Liver (tissue), 9 donors: ENCODE results near the gene GPR107. TPM values are rescaled to one million over a fixed set of nuclear protein-coding genes. Genes with fewer than 3 reads are reported as not detected.

Experiments
- DNase-seq: peaks from one replicate; pipeline ENCODE4 v3.0.0-alpha.2; 2017; ENCODE audit warnings: low spot score
- H3K27ac ChIP-seq, 2 donors: one replicate each; pipeline ENCODE4 v1.7.0; 2013; ENCODE audit warnings: inconsistent platforms in 2 of 2, low read length in 2 of 2, control low read depth in 1 of 2, low read depth in 1 of 2, mild to moderate bottlenecking in 1 of 2
- H3K27me3 ChIP-seq, 4 donors: one replicate each; pipeline versions ENCODE4 v1.6.1 to v1.7.0; 2013; ENCODE audit warnings: low read length in 3 of 4, inconsistent platforms in 1 of 4, mild to moderate bottlenecking in 1 of 4, moderate library complexity in 1 of 4; ENCODE audit not compliant: control insufficient read depth in 4 of 4, insufficient read depth in 4 of 4
- H3K36me3 ChIP-seq, 4 donors: one replicate each; pipeline versions ENCODE4 v1.6.1 to v1.7.0; 2013; ENCODE audit warnings: low read length in 3 of 4, mild to moderate bottlenecking in 3 of 4, low read depth in 1 of 4, moderate library complexity in 1 of 4; ENCODE audit not compliant: control insufficient read depth in 4 of 4, insufficient read depth in 3 of 4
- H3K4me1 ChIP-seq, 4 donors: one replicate each; pipeline versions ENCODE4 v1.6.1 to v1.7.0; 2013; ENCODE audit warnings: low read length in 3 of 4, mild to moderate bottlenecking in 3 of 4, moderate library complexity in 1 of 4; ENCODE audit not compliant: control insufficient read depth in 4 of 4, insufficient read depth in 4 of 4
- H3K4me3 ChIP-seq, 3 donors: one replicate each; pipeline versions ENCODE4 v1.6.1 to v1.7.0; 2013; ENCODE audit warnings: low read length in 3 of 3, control low read depth in 1 of 3, low read depth in 1 of 3, mild to moderate bottlenecking in 1 of 3
- H3K9ac ChIP-seq, 2 donors: one replicate each; pipeline ENCODE4 v1.7.0; 2013; ENCODE audit warnings: low read length in 2 of 2, mild to moderate bottlenecking in 2 of 2, moderate library complexity in 2 of 2, control low read depth in 1 of 2, low read depth in 1 of 2
- H3K9me3 ChIP-seq, 4 donors: one replicate each; pipeline versions ENCODE4 v1.6.1 to v1.7.0; 2013; ENCODE audit warnings: low read length in 3 of 4; ENCODE audit not compliant: control insufficient read depth in 4 of 4
- ATF3 ChIP-seq: IDR thresholded peaks from 2 replicates; pipeline ENCODE4 v1.6.1; 2016; ENCODE audit warnings: antibody characterized with exemption
- CTCF ChIP-seq: fragments of 150-350 bp; IDR thresholded peaks from 2 replicates; pipeline ENCODE4 v1.5.1; 2017; ENCODE audit warnings: improper control_type of control experiment, low read depth, low read length; ENCODE audit not compliant: missing input control
- EGR1 ChIP-seq, 2 donors: IDR thresholded peaks; 2 replicates each; pipeline ENCODE4 v1.6.1; 2016 to 2018; ENCODE audit warnings: antibody characterized with exemption in 2 of 2, low read depth in 2 of 2
- FOXA2 ChIP-seq: IDR thresholded peaks from 2 replicates; pipeline ENCODE4 v1.6.1; 2016; ENCODE audit warnings: antibody characterized with exemption
- HNF4A ChIP-seq, 2 donors: conservative IDR thresholded peaks; 2 replicates each; pipeline ENCODE4 v1.6.1; 2016; ENCODE audit warnings: antibody characterized with exemption in 2 of 2, mild to moderate bottlenecking in 2 of 2
- HNF4G ChIP-seq: IDR thresholded peaks from 2 replicates; pipeline ENCODE4 v1.6.1; 2016; ENCODE audit warnings: antibody characterized with exemption
- JUND ChIP-seq, 2 donors: IDR thresholded peaks; 2 replicates each; pipeline ENCODE4 v1.6.1; 2016; ENCODE audit warnings: antibody characterized with exemption in 2 of 2
- MAX ChIP-seq: IDR thresholded peaks from 2 replicates; pipeline ENCODE4 v1.6.1; 2016; ENCODE audit warnings: antibody characterized with exemption
- NR2F2 ChIP-seq: IDR thresholded peaks from 2 replicates; pipeline ENCODE4 v1.6.1; 2016; ENCODE audit warnings: antibody characterized with exemption
- RAD21 ChIP-seq, 2 donors: IDR thresholded peaks; 2 replicates each; pipeline ENCODE4 v1.6.1; 2016; ENCODE audit warnings: antibody characterized with exemption in 2 of 2, mild to moderate bottlenecking in 2 of 2
- RXRA ChIP-seq, 2 donors: IDR thresholded peaks; 2 replicates each; pipeline ENCODE4 v1.6.1; 2017 to 2018; ENCODE audit warnings: antibody characterized with exemption in 2 of 2, mild to moderate bottlenecking in 1 of 2
- SP1 ChIP-seq: IDR thresholded peaks from 2 replicates; pipeline ENCODE4 v1.6.1; 2018; ENCODE audit warnings: antibody characterized with exemption, mild to moderate bottlenecking
- TAF1 ChIP-seq: conservative IDR thresholded peaks from 2 replicates; pipeline ENCODE4 v1.6.1; 2016; ENCODE audit warnings: antibody characterized with exemption, mild to moderate bottlenecking
- YY1 ChIP-seq: IDR thresholded peaks from 2 replicates; pipeline ENCODE4 v1.6.1; 2016; ENCODE audit warnings: antibody characterized with exemption, mild to moderate bottlenecking
- WGBS: extraction: QIAGEN DNeasy Blood & Tissue Kit; methylation state at CpG from one replicate; pipeline ENCODE4 v1.1.7; 2013; 5-methylcytosine and 5-hydroxymethylcytosine counted together
- polyA plus RNA-seq, 2 donors: library from polyadenylated mRNA; stranded (reverse) in 1 of 2; unstranded in 1 of 2; fragments of 200-250 nt in 1 of 2; fragments of >200 nt in 1 of 2; fragmentation: Nextera tagmentation in 1 of 2; extraction: Ambion mirVana in 1 of 2; gene quantifications; one replicate each; pipeline versions ENCODE4 v1.2.1 to v1.2.3, GENCODE V29; 2013 to 2015
- total RNA-seq, 2 donors: library from RNA; depleted of rRNA; stranded (reverse); fragments of >200 nt; gene quantifications; one replicate each; pipeline ENCODE4 v1.2.3, GENCODE V29; 2014
- TF ChIP-seq, protein P1 (sequence below): IDR thresholded peaks from 2 replicates; pipeline ENCODE4 v1.6.1; 2016; ENCODE audit warnings: antibody characterized with exemption
- TF ChIP-seq, protein P2 (sequence below): IDR thresholded peaks from 2 replicates; pipeline ENCODE4 v1.6.1; 2016; ENCODE audit warnings: antibody characterized with exemption, mild to moderate bottlenecking
- donor health status: healthy.
- donor health status: healthy.
- donor health status: healthy.
- donor health status: healthy.
- donor health status: healthy.

Gene GPR107
- total and polyA plus RNA-seq, 4 donors, result 3.8 to 17.2 (median 11.4) TPM

DNA sequence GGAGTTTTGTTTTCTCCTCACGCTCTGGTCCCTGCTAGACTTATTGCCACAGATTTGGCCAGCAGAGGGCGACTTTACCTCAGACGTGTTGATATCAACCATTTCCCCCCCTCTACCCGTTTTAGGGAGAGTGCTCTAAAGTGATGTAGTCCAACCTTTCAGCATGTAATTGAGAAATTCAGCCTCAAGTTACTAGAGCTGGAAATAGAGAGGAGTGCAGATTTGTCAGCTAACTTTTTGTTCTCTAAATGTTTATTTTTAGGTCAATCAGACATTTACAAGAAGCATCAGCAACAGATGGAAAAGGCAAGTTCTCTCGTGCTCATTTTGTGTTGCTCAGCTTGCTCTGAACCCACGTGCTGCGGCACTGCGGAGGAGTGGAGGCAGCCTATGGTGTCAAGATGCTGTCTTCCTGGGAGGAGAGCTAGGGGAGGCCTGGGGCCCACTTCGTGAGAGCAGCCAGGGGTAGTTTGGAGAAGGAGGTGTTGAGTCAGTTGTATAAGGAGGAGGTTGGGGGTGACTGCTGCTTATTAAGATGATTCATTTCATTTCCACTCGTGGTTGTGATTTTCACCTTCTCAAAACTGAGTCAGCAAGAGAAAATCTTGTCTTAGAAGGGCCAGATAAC is 53.6 kb downstream of the GPR107 start:
- H3K4me1 ChIP-seq, result no peaks in the 10 kb centered on the region
- H3K9ac ChIP-seq, result no peak overlapping the region
- H3K27ac ChIP-seq, result no peak overlapping the region
- 42% methylated on average over 10 of the region's 10 CpGs for WGBS
- peak; percentile 92 to 93 for TF ChIP-seq RAD21 (IDR thresholded peaks at IDR 0.05)
- TF ChIP-seq CTCF, result peak; percentile 77
- TF ChIP-seq TAF1, result no peak
- H3K36me3 ChIP-seq, result peaks cover 10 to 46% (median 30%) of the 10 kb centered on the region in 4 donors
- H3K9me3 ChIP-seq, result no peaks in the 10 kb centered on the region
- H3K4me3 ChIP-seq, result no peak overlapping the region
- H3K27me3 ChIP-seq, result no peaks in the 10 kb centered on the region
- peak; percentile 85 for DNase-seq

GRCh38 chr9:130107955-130108354 is 54.2 kb downstream of the GPR107 start:
- Histone ChIP-seq H3K4me1 (no peaks in the 10 kb centered on the region), H3K36me3 (peaks cover 6 to 44% (median 29%) of the 10 kb centered on the region in 4 donors), H3K27me3 (no peaks in the 10 kb centered on the region), H3K27ac (no peak overlapping the region), H3K9ac (no peak overlapping the region), H3K9me3 (no peaks in the 10 kb centered on the region), H3K4me3 (no peak overlapping the region)
- DNase-seq, result no peak
- WGBS, result 94% methylated on average over 2 of the region's 2 CpGs
- TF ChIP-seq RXRA (IDR thresholded peaks at IDR 0.05) (no peak), EGR1 (IDR thresholded peaks at IDR 0.05; ENCODE audit: low read depth in 2 of 2) (no peak), SP1 (no peak), FOXA2 (no peak), HNF4A (conservative IDR thresholded peaks at IDR 0.05) (no peak), HNF4G (no peak), ATF3 (no peak), RAD21 (IDR thresholded peaks at IDR 0.05) (no peak), MAX (no peak), TAF1 (no peak)
- TF ChIP-seq, protein P1, sequence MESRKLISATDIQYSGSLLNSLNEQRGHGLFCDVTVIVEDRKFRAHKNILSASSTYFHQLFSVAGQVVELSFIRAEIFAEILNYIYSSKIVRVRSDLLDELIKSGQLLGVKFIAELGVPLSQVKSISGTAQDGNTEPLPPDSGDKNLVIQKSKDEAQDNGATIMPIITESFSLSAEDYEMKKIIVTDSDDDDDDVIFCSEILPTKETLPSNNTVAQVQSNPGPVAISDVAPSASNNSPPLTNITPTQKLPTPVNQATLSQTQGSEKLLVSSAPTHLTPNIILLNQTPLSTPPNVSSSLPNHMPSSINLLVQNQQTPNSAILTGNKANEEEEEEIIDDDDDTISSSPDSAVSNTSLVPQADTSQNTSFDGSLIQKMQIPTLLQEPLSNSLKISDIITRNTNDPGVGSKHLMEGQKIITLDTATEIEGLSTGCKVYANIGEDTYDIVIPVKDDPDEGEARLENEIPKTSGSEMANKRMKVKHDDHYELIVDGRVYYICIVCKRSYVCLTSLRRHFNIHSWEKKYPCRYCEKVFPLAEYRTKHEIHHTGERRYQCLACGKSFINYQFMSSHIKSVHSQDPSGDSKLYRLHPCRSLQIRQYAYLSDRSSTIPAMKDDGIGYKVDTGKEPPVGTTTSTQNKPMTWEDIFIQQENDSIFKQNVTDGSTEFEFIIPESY, result no peak

DNA sequence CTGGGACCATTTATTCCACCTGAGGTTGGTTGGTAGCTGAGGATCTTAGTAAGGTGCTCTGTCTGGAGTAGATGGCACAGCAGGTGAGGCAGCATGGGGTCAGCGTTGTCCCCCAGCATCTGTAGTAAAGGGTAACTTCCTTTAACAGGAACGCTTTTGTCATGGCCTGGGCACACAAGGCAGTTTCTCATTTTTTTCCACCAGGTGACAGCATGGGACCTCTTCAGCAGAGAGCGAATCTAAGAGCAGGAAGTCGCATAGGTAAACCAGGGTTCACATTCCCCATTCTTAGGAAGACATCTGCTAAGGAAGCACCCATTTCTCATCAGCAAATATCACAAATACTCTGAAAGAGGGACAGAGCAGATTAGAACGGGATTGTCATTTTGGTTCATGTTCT is 56.5 kb downstream of the GPR107 start:
- TF ChIP-seq, protein P2, sequence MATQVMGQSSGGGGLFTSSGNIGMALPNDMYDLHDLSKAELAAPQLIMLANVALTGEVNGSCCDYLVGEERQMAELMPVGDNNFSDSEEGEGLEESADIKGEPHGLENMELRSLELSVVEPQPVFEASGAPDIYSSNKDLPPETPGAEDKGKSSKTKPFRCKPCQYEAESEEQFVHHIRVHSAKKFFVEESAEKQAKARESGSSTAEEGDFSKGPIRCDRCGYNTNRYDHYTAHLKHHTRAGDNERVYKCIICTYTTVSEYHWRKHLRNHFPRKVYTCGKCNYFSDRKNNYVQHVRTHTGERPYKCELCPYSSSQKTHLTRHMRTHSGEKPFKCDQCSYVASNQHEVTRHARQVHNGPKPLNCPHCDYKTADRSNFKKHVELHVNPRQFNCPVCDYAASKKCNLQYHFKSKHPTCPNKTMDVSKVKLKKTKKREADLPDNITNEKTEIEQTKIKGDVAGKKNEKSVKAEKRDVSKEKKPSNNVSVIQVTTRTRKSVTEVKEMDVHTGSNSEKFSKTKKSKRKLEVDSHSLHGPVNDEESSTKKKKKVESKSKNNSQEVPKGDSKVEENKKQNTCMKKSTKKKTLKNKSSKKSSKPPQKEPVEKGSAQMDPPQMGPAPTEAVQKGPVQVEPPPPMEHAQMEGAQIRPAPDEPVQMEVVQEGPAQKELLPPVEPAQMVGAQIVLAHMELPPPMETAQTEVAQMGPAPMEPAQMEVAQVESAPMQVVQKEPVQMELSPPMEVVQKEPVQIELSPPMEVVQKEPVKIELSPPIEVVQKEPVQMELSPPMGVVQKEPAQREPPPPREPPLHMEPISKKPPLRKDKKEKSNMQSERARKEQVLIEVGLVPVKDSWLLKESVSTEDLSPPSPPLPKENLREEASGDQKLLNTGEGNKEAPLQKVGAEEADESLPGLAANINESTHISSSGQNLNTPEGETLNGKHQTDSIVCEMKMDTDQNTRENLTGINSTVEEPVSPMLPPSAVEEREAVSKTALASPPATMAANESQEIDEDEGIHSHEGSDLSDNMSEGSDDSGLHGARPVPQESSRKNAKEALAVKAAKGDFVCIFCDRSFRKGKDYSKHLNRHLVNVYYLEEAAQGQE, result no peak
- no peak for TF ChIP-seq TAF1
- no peak for TF ChIP-seq RXRA (IDR thresholded peaks at IDR 0.05)
- no peak for TF ChIP-seq NR2F2
- TF ChIP-seq JUND (IDR thresholded peaks at IDR 0.05), result no peak
- no peak for TF ChIP-seq EGR1 (IDR thresholded peaks at IDR 0.05; ENCODE audit: low read depth in 2 of 2)
- no peak for TF ChIP-seq SP1
- no peak for TF ChIP-seq YY1
- TF ChIP-seq HNF4A (conservative IDR thresholded peaks at IDR 0.05), result no peak
- Histone ChIP-seq H3K9me3 (no peaks in the 10 kb centered on the region), H3K27me3 (no peaks in the 10 kb centered on the region), H3K9ac (no peak overlapping the region), H3K36me3 (peaks cover 2 to 35% (median 21%) of the 10 kb centered on the region in 4 donors), H3K4me3 (no peak overlapping the region), H3K27ac (no peak overlapping the region), H3K4me1 (no peaks in the 10 kb centered on the region)
- DNase-seq, result no peak
- WGBS, result 95% methylated on average over 5 of the region's 5 CpGs
